Naive thymus-derived CD4-positive, alpha-beta T cell (primary cell): Measurements from ENCODE around the gene PKD1L1. TPM values are rescaled to one million over a fixed set of nuclear protein-coding genes. Genes with fewer than 3 reads are reported as not detected.

Source experiments
- ATAC-seq: fragments of 150-1000 bp; cut with Tn5 transposase; 2 replicates; pipeline ENCODE4 v1.10.0; 2021; ENCODE audit warnings: mild to moderate bottlenecking, moderate library complexity
- CTCF ChIA-PET: fragments of 350-600 bp; sonication (Branson Sonifier 250); formaldehyde crosslinking; loops from one replicate; lab custom pipeline; 2021; ENCODE audit warnings: antibody characterized with exemption; lab: Charles Lee
- POLR2A ChIA-PET: fragments of 350-600 bp; sonication (Branson Sonifier 250); formaldehyde crosslinking; loops from one replicate; lab custom pipeline; 2021; ENCODE audit warnings: antibody characterized with exemption, inconsistent platforms; lab: Charles Lee
- DNase-seq, 9 donors: peaks; one replicate each; pipeline versions ENCODE4 v3.0.0 to v3.0.0-alpha.2; 2020 to 2022; ENCODE audit warnings: mixed read lengths in 1 of 9
- H3K27ac ChIP-seq: one replicate; pipeline ENCODE4 v1.7.0; 2013; ENCODE audit warnings: mild to moderate bottlenecking, low read depth, low read length, moderate library complexity
- H3K27me3 ChIP-seq, 2 donors: one replicate each; pipeline ENCODE4 v1.7.0; 2013; ENCODE audit warnings: low read length in 2 of 2, mild to moderate bottlenecking in 2 of 2, moderate library complexity in 2 of 2; ENCODE audit not compliant: control insufficient read depth in 2 of 2, insufficient read depth in 2 of 2
- H3K36me3 ChIP-seq, 3 experiments: 1 replicate in 2 of 3; 2 replicates in 1 of 3; pipeline ENCODE4 v1.7.0; 2013; ENCODE audit warnings: low read length in 3 of 3, mild to moderate bottlenecking in 3 of 3, moderate library complexity in 1 of 3; ENCODE audit not compliant: insufficient read depth in 3 of 3, control insufficient read depth in 2 of 3
- H3K4me1 ChIP-seq, 2 donors: one replicate each; pipeline ENCODE4 v1.7.0; 2013; ENCODE audit warnings: low read length in 2 of 2, mild to moderate bottlenecking in 2 of 2, moderate library complexity in 1 of 2; ENCODE audit not compliant: control insufficient read depth in 2 of 2, insufficient read depth in 2 of 2
- H3K4me3 ChIP-seq: 2 replicates; pipeline ENCODE4 v1.7.0; 2013; ENCODE audit warnings: mild to moderate bottlenecking, low read length
- H3K9me3 ChIP-seq, 3 experiments: 1 replicate in 2 of 3; 2 replicates in 1 of 3; pipeline ENCODE4 v1.7.0; 2013; ENCODE audit warnings: low read length in 3 of 3; ENCODE audit not compliant: control insufficient read depth in 2 of 3
- H3K27ac Mint-ChIP-seq, 9 donors: one replicate each; pipeline ENCODE4 v1.8.0; 2020 to 2022; ENCODE audit warnings: mixed read lengths in 9 of 9, mild to moderate bottlenecking in 8 of 9, moderate library complexity in 5 of 9, inconsistent platforms in 2 of 9
- H3K27me3 Mint-ChIP-seq, 5 donors: one replicate each; pipeline ENCODE4 v1.8.0; 2021 to 2022; ENCODE audit warnings: mixed read lengths in 5 of 5, mild to moderate bottlenecking in 1 of 5
- H3K36me3 Mint-ChIP-seq, 5 donors: one replicate each; pipeline ENCODE4 v1.8.0; 2020 to 2022; ENCODE audit warnings: mixed read lengths in 5 of 5, mild to moderate bottlenecking in 3 of 5, inconsistent platforms in 1 of 5
- H3K4me1 Mint-ChIP-seq, 7 donors: one replicate each; pipeline ENCODE4 v1.8.0; 2020 to 2022; ENCODE audit warnings: mixed read lengths in 7 of 7, mild to moderate bottlenecking in 3 of 7, inconsistent platforms in 1 of 7
- H3K4me3 Mint-ChIP-seq, 10 donors: one replicate each; pipeline ENCODE4 v1.8.0; 2020 to 2022; ENCODE audit warnings: mild to moderate bottlenecking in 10 of 10, mixed read lengths in 10 of 10, moderate library complexity in 6 of 10, inconsistent platforms in 2 of 10
- H3K9me3 Mint-ChIP-seq, 11 donors: one replicate each; pipeline ENCODE4 v1.8.0; 2020 to 2022; ENCODE audit warnings: mixed read lengths in 11 of 11, mild to moderate bottlenecking in 4 of 11, inconsistent platforms in 1 of 11, moderate library complexity in 1 of 11
- intact Hi-C, 2 donors: fragments of 100-400 bp; cut with micrococcal nuclease; formaldehyde crosslinking; loops; one replicate each; pipeline ENCODE4 v1.15.1; 2023
- polyA plus RNA-seq, 2 donors: library from polyadenylated mRNA; unstranded; fragments of 300-500 nt; fragmentation: Illumina TruSeq; gene quantifications; one replicate each; pipeline ENCODE4 v1.2.3, GENCODE V29; 2021
- total RNA-seq, 6 experiments: library from RNA in 5 of 6; stranded (reverse) in 5 of 6; gene quantifications; 1 replicate in 5 of 6; 2 replicates in 1 of 6; pipeline ENCODE4 v1.2.3 and lab custom pipeline; 2021 to 2026

Gene PKD1L1
- total and polyA plus RNA-seq, 7 experiments from 2014 or later, result 0.07 to 1.5 (median 0.83) TPM; not detected in 1

- H3K4me3 ChIP-seq, result no peak overlapping the region
- DNase-seq, result no peak
- H3K36me3 ChIP-seq, result no peaks in the 10 kb centered on the region
- no peaks in the 10 kb centered on the region for H3K36me3 Mint-ChIP-seq
- CTCF ChIA-PET, result no interaction called here
- H3K9me3 Mint-ChIP-seq, result peaks cover 0 to 5% (median 0%) of the 10 kb centered on the region in 11 donors
- H3K27me3 Mint-ChIP-seq, result peaks cover 0 to 3% (median 0%) of the 10 kb centered on the region in 5 donors
- H3K27ac Mint-ChIP-seq, result no peak overlapping the region
- no peaks in the 10 kb centered on the region for H3K4me1 Mint-ChIP-seq
- ATAC-seq, result no peak
- H3K9me3 ChIP-seq, result no peaks in the 10 kb centered on the region
- no peaks in the 10 kb centered on the region for H3K27me3 ChIP-seq
- POLR2A ChIA-PET, result no interaction called here
- H3K27ac ChIP-seq, result no peak overlapping the region
- H3K4me3 Mint-ChIP-seq, result no peak overlapping the region
- no peaks in the 10 kb centered on the region for H3K4me1 ChIP-seq
- intact Hi-C loops, result no loop called here
Measured at GRCh38 chr7:47777531-47778152, 170.6 kb downstream of the PKD1L1 start.

GRCh38 chr7:47776335-47776734 is 171.9 kb downstream of the PKD1L1 start:
- no peaks in the 10 kb centered on the region for H3K4me1 ChIP-seq
- DNase-seq (no peak), ATAC-seq (no peak)
- H3K27ac ChIP-seq, result no peak overlapping the region
- CTCF ChIA-PET, result no interaction called here
- H3K36me3 ChIP-seq, result no peaks in the 10 kb centered on the region
- intact Hi-C loops, result no loop called here
- Mint-ChIP-seq H3K36me3 (no peaks in the 10 kb centered on the region), H3K9me3 (peaks cover 0 to 5% (median 0%) of the 10 kb centered on the region in 11 donors), H3K4me1 (no peaks in the 10 kb centered on the region), H3K4me3 (no peak overlapping the region), H3K27ac (no peak overlapping the region), H3K27me3 (peaks cover 0 to 12% (median 0%) of the 10 kb centered on the region in 5 donors)
- H3K27me3 ChIP-seq, result no peaks in the 10 kb centered on the region
- no peak overlapping the region for H3K4me3 ChIP-seq
- H3K9me3 ChIP-seq, result no peaks in the 10 kb centered on the region
- POLR2A ChIA-PET, result no interaction called here

GRCh38 chr7:47775238-47775637 is 173.0 kb downstream of the PKD1L1 start:
- no peak overlapping the region for H3K27ac Mint-ChIP-seq
- H3K36me3 Mint-ChIP-seq, result no peaks in the 10 kb centered on the region
- H3K27me3 Mint-ChIP-seq, result peaks cover 0 to 13% (median 0%) of the 10 kb centered on the region in 5 donors
- DNase-seq (no peak), ATAC-seq (no peak)
- no peaks in the 10 kb centered on the region for H3K36me3 ChIP-seq
- no peak overlapping the region for H3K4me3 Mint-ChIP-seq
- no peak overlapping the region for H3K4me3 ChIP-seq
- no peak overlapping the region for H3K27ac ChIP-seq
- H3K4me1 Mint-ChIP-seq, result no peaks in the 10 kb centered on the region
- H3K9me3 ChIP-seq, result no peaks in the 10 kb centered on the region
- CTCF ChIA-PET, result no interaction called here
- no peaks in the 10 kb centered on the region for H3K4me1 ChIP-seq
- H3K27me3 ChIP-seq, result no peaks in the 10 kb centered on the region
- POLR2A ChIA-PET, result no interaction called here
- intact Hi-C loops, result no loop called here
- H3K9me3 Mint-ChIP-seq, result peaks cover 0 to 5% (median 0%) of the 10 kb centered on the region in 11 donors

- no peak overlapping the region for H3K4me3 Mint-ChIP-seq
- H3K36me3 ChIP-seq, result no peaks in the 10 kb centered on the region
- DNase-seq (no peak), ATAC-seq (no peak)
- CTCF ChIA-PET, result no interaction called here
- no peaks in the 10 kb centered on the region for H3K9me3 ChIP-seq
- H3K27me3 ChIP-seq, result no peaks in the 10 kb centered on the region
- peaks cover 0 to 13% (median 0%) of the 10 kb centered on the region in 5 donors for H3K27me3 Mint-ChIP-seq
- no peaks in the 10 kb centered on the region for H3K4me1 ChIP-seq
- H3K4me3 ChIP-seq, result no peak overlapping the region
- POLR2A ChIA-PET, result no interaction called here
- no peak overlapping the region for H3K27ac Mint-ChIP-seq
- H3K9me3 Mint-ChIP-seq, result peaks cover 0 to 16% (median 5%) of the 10 kb centered on the region in 11 donors
- no peaks in the 10 kb centered on the region for H3K4me1 Mint-ChIP-seq
- intact Hi-C loops, result no loop called here
- no peak overlapping the region for H3K27ac ChIP-seq
- no peaks in the 10 kb centered on the region for H3K36me3 Mint-ChIP-seq
Measured at GRCh38 chr7:47772492-47772891, 175.8 kb downstream of the PKD1L1 start.

- Histone ChIP-seq H3K4me3 (no peak overlapping the region), H3K4me1 (no peaks in the 10 kb centered on the region), H3K27ac (no peak overlapping the region), H3K36me3 (no peaks in the 10 kb centered on the region), H3K9me3 (no peaks in the 10 kb centered on the region), H3K27me3 (no peaks in the 10 kb centered on the region)
- Mint-ChIP-seq H3K4me1 (no peaks in the 10 kb centered on the region), H3K4me3 (no peak overlapping the region), H3K27me3 (peaks cover 0 to 13% (median 0%) of the 10 kb centered on the region in 5 donors), H3K36me3 (no peaks in the 10 kb centered on the region), H3K27ac (no peak overlapping the region), H3K9me3 (peaks cover 0 to 16% (median 5%) of the 10 kb centered on the region in 11 donors)
- ChIA-PET POLR2A (no interaction called here), CTCF (no interaction called here)
- ATAC-seq (no peak), DNase-seq (no peak)
- intact Hi-C loops, result no loop called here
Measured at GRCh38 chr7:47771990-47772360, 176.3 kb downstream of the PKD1L1 start.

GRCh38 chr7:47771336-47771989 is 176.8 kb downstream of the PKD1L1 start:
- Histone ChIP-seq H3K27me3 (no peaks in the 10 kb centered on the region), H3K4me3 (no peak overlapping the region), H3K9me3 (no peaks in the 10 kb centered on the region), H3K4me1 (no peaks in the 10 kb centered on the region), H3K27ac (no peak overlapping the region), H3K36me3 (no peaks in the 10 kb centered on the region)
- H3K4me1 Mint-ChIP-seq, result no peaks in the 10 kb centered on the region
- H3K36me3 Mint-ChIP-seq, result no peaks in the 10 kb centered on the region
- H3K4me3 Mint-ChIP-seq, result no peak overlapping the region
- ChIA-PET POLR2A (no interaction called here), CTCF (no interaction called here)
- H3K9me3 Mint-ChIP-seq, result peaks cover 0 to 16% (median 5%) of the 10 kb centered on the region in 11 donors
- peaks cover 0 to 13% (median 0%) of the 10 kb centered on the region in 5 donors for H3K27me3 Mint-ChIP-seq
- intact Hi-C loops, result no loop called here
- H3K27ac Mint-ChIP-seq, result no peak overlapping the region
- ATAC-seq, result no peak
- DNase-seq, result no peak

- no peaks in the 10 kb centered on the region for H3K9me3 ChIP-seq
- Mint-ChIP-seq H3K4me1 (no peaks in the 10 kb centered on the region), H3K4me3 (no peak overlapping the region), H3K9me3 (peaks cover 0 to 17% (median 4%) of the 10 kb centered on the region in 11 donors), H3K27ac (no peak overlapping the region), H3K27me3 (peaks cover 0 to 5% (median 0%) of the 10 kb centered on the region in 5 donors), H3K36me3 (no peaks in the 10 kb centered on the region)
- H3K4me3 ChIP-seq, result no peak overlapping the region
- ChIA-PET POLR2A (interaction anchor here (0.6 kb wide), 1 partner anchor 174 kb away, joined by 7 read pairs; no protein-coding TSS in a partner anchor), CTCF (no interaction called here)
- H3K4me1 ChIP-seq, result no peaks in the 10 kb centered on the region
- intact Hi-C loops, result no loop called here
- ATAC-seq (no peak), DNase-seq (no peak)
- H3K27me3 ChIP-seq, result no peaks in the 10 kb centered on the region
- no peaks in the 10 kb centered on the region for H3K36me3 ChIP-seq
- no peak overlapping the region for H3K27ac ChIP-seq
Measured at GRCh38 chr7:47766126-47766525, 182.1 kb downstream of the PKD1L1 start.
